GM10847 (cell line): ENCODE data around the gene PRKG1.

Experiments
- POLR2A ChIP-seq: IDR thresholded peaks from 2 replicates; pipeline ENCODE4 v1.6.1; 2011; ENCODE audit not compliant: insufficient read length; ENCODE audit errors: extremely low read depth

The PRKG1 gene

DNA sequence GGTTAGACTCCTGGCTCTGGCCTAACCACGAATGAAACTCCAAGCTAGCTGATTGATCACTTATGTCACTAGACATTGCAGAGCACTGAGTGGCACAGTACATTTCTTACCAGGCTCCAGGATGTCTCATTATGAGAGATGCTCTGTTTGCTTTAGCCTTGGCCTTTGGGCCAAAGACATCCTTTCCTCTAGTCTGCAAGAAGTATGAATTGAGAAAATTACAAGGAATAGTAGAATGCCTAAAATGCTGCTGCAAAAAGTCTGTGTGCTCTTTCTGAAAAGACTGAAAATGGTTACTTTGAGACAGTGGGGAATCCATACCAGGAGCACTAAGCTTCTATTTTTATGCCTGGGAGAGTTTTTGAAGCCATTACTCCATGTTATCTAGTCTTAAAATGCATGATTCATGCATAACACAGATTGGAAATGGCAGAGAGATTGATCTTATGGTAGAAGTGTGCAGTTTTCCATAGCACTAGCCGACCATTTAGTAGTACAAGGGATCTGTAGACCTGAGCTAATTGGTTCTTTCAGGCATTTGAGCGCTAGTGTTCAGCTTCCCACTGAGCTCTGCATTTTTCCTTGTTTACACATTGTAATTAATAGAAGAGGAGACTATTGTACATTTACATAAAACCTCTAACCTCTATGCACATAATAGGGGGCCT is 303.8 kb downstream of the PRKG1 start:
- no peak for TF ChIP-seq POLR2A

DNA sequence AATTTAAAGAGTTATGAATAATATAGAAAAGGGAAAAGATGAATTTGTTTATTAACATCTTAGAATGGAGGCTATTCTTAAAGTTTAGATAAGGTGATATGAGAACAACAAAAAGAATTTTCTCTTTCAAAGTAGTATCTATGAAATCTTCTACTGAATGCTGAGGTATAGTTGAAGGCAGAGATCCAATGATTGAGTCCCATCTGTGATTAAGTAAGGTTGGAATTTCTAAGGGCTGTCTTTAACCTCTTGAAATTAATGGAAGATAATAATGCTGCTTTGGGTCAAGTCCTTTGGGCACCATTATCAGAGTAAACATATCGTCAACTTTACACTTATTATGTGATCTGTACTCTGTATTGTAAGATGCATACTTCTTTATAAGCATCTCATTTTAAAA is 307.9 kb downstream of the PRKG1 start:
- no peak for TF ChIP-seq POLR2A

GRCh38 chr10:51384971-51385370 is 310.7 kb downstream of the PRKG1 start:
- no peak for TF ChIP-seq POLR2A

GRCh38 chr10:51386248-51386885 is 312.1 kb downstream of the PRKG1 start:
- no peak for TF ChIP-seq POLR2A

DNA sequence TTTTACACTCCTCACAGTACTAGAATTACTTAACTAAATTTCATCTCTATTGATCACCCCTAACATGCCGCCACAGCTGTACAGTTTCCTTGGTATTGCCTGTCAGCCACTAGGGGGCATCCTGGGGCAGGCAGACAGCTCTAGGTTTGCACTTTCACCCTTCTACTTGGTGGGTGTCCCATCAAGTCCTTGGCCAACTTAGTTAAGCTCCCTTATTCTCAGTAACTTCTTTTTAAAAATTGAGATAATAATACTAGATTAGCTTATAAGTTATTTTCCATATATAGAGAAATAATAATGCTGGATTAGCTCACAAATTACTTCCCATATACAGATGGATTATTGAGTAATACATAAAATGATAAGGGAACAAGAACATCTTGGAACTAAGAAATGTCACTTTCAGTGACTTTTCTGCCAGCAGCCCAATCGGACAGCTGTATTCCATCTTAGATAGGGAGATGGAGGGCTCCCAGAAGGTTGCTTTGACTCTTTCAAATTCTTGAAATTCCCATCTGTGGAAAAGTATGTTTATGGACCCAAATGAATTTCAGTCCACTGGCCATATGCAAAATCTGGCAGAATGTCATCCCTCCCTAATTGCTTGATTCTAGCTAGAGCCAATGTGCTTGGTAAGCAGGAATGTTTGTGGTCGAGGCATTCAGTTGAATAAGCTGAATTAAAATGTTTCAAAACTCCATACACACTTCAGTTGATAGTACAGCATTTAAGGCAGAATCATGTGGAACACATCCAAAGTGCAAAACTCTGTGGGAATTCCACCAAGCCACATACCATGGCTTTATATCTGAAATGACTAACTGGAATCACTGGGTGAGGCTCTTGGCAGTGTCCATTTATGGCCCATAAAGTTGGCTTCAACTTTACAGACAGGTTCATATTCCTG is 315.4 kb downstream of the PRKG1 start:
- no peak for TF ChIP-seq POLR2A

- TF ChIP-seq POLR2A = no peak
These were observed 319.8 kb downstream of the PRKG1 start for GRCh38 chr10:51394039-51394438.

DNA sequence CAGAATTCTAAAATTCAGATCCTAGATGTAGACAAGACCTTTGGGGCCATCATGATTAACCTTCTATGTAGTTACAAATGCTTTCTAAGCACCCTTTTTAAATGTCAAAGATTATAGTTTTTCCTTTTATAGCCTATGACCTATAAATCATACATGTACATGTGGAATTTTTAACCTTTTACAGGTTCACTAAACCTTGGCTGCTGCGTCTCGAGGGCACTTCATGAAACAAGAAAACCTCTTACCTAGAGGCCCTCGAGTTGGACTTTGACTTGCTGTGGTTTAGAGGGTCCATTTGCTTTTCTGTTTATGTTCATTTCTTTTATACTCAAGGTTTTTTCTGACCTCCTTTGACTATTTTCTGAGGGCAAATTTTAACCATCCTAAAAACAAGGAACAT is 323.0 kb downstream of the PRKG1 start:
- TF ChIP-seq POLR2A = no peak

GRCh38 chr10:51397695-51398094 is 323.4 kb downstream of the PRKG1 start:
- TF ChIP-seq POLR2A = no peak

DNA sequence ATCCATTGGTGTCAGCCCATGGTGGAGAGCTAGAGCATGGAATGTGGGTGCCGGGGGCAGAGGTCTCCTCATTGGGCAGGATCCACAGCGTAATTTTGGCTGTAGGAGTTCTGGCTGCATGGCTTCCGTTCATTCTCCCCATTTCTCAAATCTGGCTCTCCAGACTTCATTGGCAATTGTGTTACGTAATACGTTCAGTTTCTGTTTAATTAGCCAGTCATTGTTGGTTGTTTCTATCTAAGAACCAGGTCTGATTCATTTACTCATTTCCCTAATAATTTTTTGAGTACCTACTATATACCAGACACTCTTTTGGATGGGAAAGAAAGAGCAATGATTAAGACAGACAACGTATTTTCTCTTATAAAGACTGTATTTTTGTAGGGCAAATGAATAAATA is 325.6 kb downstream of the PRKG1 start:
- no peak for TF ChIP-seq POLR2A

DNA sequence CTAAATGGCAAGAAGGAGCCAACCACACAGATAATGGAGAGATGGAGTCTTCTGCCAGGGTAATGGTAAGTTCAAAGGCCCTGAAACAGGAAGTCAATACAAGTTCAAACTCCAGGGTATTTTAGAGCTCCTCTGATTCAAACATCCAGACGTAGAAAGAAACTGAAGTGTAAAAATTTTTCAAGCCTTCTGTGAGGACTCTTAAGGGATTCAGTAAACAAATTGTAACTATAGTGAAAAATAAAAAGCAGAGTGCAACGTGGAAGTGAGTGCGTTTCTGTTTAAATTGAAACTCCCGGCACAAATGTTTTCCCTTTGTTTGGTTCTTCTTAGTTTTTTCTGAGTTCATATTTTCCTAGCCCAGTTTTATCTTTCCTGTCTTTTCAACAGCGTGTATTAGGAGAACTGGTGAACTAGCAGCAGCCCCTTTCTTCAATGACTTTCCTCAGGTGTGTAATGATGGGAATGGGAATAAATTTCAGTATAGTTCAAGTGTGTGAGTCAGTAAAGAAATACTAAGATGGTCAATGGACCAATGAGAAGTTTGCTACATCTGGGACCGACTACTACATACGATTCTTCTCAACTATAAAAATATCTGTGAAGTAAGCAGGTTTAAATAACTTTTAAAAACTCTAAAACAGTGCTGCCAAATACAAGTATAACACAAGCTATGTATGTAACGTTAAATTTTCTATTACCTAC is 326.3 kb downstream of the PRKG1 start:
- no peak for TF ChIP-seq POLR2A

DNA sequence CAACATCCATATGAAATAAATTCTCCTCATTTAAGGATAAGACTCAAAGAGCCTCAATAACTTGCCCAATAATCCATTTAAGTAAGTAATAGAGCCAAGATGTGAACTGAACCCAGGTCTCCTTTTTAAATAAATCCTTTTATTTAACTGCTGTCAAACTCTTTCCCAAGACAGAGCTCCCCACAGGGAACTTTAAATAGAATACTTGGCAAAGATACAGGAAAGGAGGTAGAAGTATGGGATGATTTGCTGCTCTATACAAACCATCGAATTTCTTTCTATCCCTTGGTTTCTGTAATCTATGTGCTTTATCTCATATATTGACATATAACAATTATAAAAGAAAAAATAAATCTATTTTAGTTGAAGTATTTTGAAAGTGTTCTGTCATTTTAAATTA is 329.2 kb downstream of the PRKG1 start:
- no peak for TF ChIP-seq POLR2A

GRCh38 chr10:51405580-51406351 is 331.5 kb downstream of the PRKG1 start:
- TF ChIP-seq POLR2A = no peak

DNA sequence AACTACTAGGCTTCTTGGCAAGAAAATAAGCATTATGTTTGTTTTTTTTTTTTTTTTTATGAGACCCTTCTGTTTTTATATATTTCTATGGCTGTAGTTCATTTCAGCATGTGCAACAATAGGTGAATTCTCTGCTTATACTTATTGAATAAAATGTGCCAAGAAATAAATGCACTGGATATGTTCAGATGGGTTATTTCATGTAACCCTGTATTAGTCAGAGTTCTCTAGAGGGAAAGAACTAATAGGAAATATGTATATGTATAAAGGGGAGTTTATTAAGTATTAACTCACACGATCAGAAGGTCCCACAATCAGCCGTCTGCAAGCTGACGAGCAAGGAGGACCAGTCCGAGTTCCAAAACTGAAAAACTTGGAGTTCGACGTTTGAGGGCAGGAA is 332.3 kb downstream of the PRKG1 start:
- TF ChIP-seq POLR2A = no peak

- no peak for TF ChIP-seq POLR2A
These were observed 342.2 kb downstream of the PRKG1 start for GRCh38 chr10:51416494-51416893.
